GM12878 (cell line): Measurements from ENCODE around the gene CALD1. TPM values are rescaled to one million over a fixed set of nuclear protein-coding genes. Genes with fewer than 3 reads are reported as not detected.

Source experiments
- ATAC-seq: fragments of 200-7000 bp; cut with Tn5 transposase; 3 replicates; pipeline ENCODE4 v1.9.1; 2020; ENCODE audit warnings: mild to moderate bottlenecking, moderate library complexity
- BruUV-seq: library from RNA; stranded (reverse); fragments of 400-500 nt; replicated peaks from 2 replicates; lab custom pipeline; 2021; lab: Mats Ljungman, UMichigan
- CTCF ChIA-PET: fragments of 300-600 bp; sonication (Branson Sonifier 250); formaldehyde crosslinking; extraction: SDS; loops from one replicate; lab custom pipeline; 2021; ENCODE audit warnings: inconsistent platforms; lab: Yijun Ruan, JAX
- POLR2A ChIA-PET: fragments of 350-600 bp; formaldehyde crosslinking; extraction: SDS; loops from one replicate; lab custom pipeline; 2021; ENCODE audit warnings: inconsistent platforms; lab: Charles Lee
- RAD21 ChIA-PET: fragments of 300-600 bp; sonication (Branson Sonifier 250); formaldehyde crosslinking; loops from one replicate; lab custom pipeline; 2023; ENCODE audit warnings: antibody characterized with exemption; ENCODE audit not compliant: unreplicated experiment; lab: Charles Lee
- SMC1A ChIA-PET: fragments of 300-600 bp; sonication (Branson Sonifier 250); formaldehyde crosslinking; loops from one replicate; lab custom pipeline; 2023; ENCODE audit not compliant: unreplicated experiment, uncharacterized antibody; lab: Charles Lee
- DNase-seq: peaks from one replicate; pipeline ENCODE4 v3.0.0-alpha.2; 2011; ENCODE audit warnings: low read depth, low spot score
- FAIRE-seq: peaks from 3 replicates; lab custom pipeline; 2011; peaks lifted over from hg19 to GRCh38; lab: Jason Lieb, UNC
- H2AFZ ChIP-seq: 2 replicates; pipeline ENCODE4 v1.6.0; 2011; ENCODE audit warnings: low read depth, low read length, control low read depth; ENCODE audit not compliant: control insufficient read depth
- H3K27ac ChIP-seq: 2 replicates; pipeline ENCODE4 v1.5.1; 2011; ENCODE audit warnings: control low read depth; ENCODE audit not compliant: control insufficient read depth, insufficient read depth
- H3K27me3 ChIP-seq, 2 experiments: replicated peaks in 1 of 2; 2 replicates each; pipeline versions ENCODE4 v1.6.0 to v1.6.1; 2011; ENCODE audit warnings: low read length in 1 of 2; ENCODE audit not compliant: control insufficient read depth in 2 of 2, insufficient read depth in 2 of 2
- H3K36me3 ChIP-seq, 2 experiments: 2 replicates each; pipeline ENCODE4 v1.5.1; 2011; ENCODE audit warnings: low read length in 1 of 2; ENCODE audit not compliant: control insufficient read depth in 2 of 2, insufficient read depth in 2 of 2
- H3K4me1 ChIP-seq: 2 replicates; pipeline ENCODE4 v1.6.1; 2011; ENCODE audit warnings: mild to moderate bottlenecking, low read length, moderate library complexity, mixed read lengths; ENCODE audit not compliant: control insufficient read depth, insufficient read depth
- H3K4me2 ChIP-seq: 2 replicates; pipeline ENCODE4 v1.6.0; 2011; ENCODE audit warnings: control low read depth; ENCODE audit not compliant: control insufficient read depth, insufficient read depth
- H3K4me3 ChIP-seq: fragments of 200-600 bp; sonication (generic); 2 replicates; pipeline ENCODE4 v1.5.1; 2016
- H3K79me2 ChIP-seq: 2 replicates; pipeline ENCODE4 v1.6.0; 2011; ENCODE audit warnings: low read length; ENCODE audit not compliant: control insufficient read depth, insufficient read depth
- H3K9ac ChIP-seq: 2 replicates; pipeline ENCODE4 v1.8.0; 2011; ENCODE audit warnings: low read length, control low read depth, mixed read lengths; ENCODE audit not compliant: control insufficient read depth, insufficient read depth
- H3K9me3 ChIP-seq: replicated peaks from 3 replicates; pipeline ENCODE4 v1.5.1; 2011; ENCODE audit warnings: mild to moderate bottlenecking, low read length; ENCODE audit not compliant: control insufficient read depth, insufficient read depth
- H4K20me1 ChIP-seq: 2 replicates; pipeline ENCODE4 v1.6.0; 2011; ENCODE audit not compliant: control insufficient read depth, insufficient read depth
- KDM1A ChIP-seq: fragments of 200-600 bp; sonication (generic); IDR thresholded peaks from 2 replicates; pipeline ENCODE4 v1.6.1; 2016; ENCODE audit warnings: borderline replicate concordance
- MTA2 ChIP-seq: fragments of 450-650 bp; IDR thresholded peaks from 2 replicates; pipeline ENCODE4 v1.6.1; 2016; ENCODE audit warnings: low read depth, mild to moderate bottlenecking, moderate library complexity
- NFIC ChIP-seq: IDR thresholded peaks from 2 replicates; pipeline ENCODE4 v1.6.1; 2012; ENCODE audit warnings: low read depth, mild to moderate bottlenecking, inconsistent platforms, low read length, moderate library complexity
- ZBED1 ChIP-seq: IDR thresholded peaks from 2 replicates; pipeline ENCODE4 v1.6.1; 2016; ENCODE audit warnings: borderline replicate concordance
- ZBTB40 ChIP-seq: fragments of 450-650 bp; IDR thresholded peaks from 2 replicates; pipeline ENCODE4 v1.6.1; 2016; ENCODE audit warnings: mild to moderate bottlenecking, moderate library complexity, borderline replicate concordance
- ZNF207 ChIP-seq: fragments of 450-650 bp; IDR thresholded peaks from 2 replicates; pipeline ENCODE4 v1.6.1; 2014; ENCODE audit warnings: antibody characterized with exemption, mild to moderate bottlenecking, borderline replicate concordance
- ZNF384 ChIP-seq: IDR thresholded peaks from 2 replicates; pipeline ENCODE4 v1.6.1; 2012; ENCODE audit warnings: low read depth, mild to moderate bottlenecking, low read length, improper control_type of control experiment, borderline replicate concordance
- WGBS: methylation state at CpG from one replicate; pipeline ENCODE4 v1.1.6; 2016; ENCODE audit warnings: low lambda C conversion rate; ENCODE audit not compliant: insufficient replicate concordance, insufficient coverage; ENCODE audit errors: missing lambda C conversion rate; 5-methylcytosine and 5-hydroxymethylcytosine counted together
- in situ Hi-C: fragments of 300-500 bp; cut with MboI; formaldehyde crosslinking; loops from 9 replicates; pipeline ENCODE4 v1.14.3; 2018; ENCODE audit warnings: mixed read lengths
- intact Hi-C: fragments of 100-400 bp; cut with micrococcal nuclease; formaldehyde crosslinking; loops from one replicate; pipeline ENCODE4 v1.14.2; 2022; ENCODE audit not compliant: unreplicated experiment
- polyA plus RNA-seq, 11 experiments: library from polyadenylated mRNA; depleted of rRNA in 4 of 11; unstranded in 6 of 11; stranded (reverse) in 5 of 11; fragments of >200 nt; fragmentation: Nextera tagmentation in 4 of 11; fragmentation: Illumina TruSeq in 1 of 11; extraction: Ambion mirVana in 4 of 11; extraction: Trizol in 1 of 11; gene quantifications; 1 replicate in 1 of 11; 2 replicates in 10 of 11; pipeline versions ENCODE4 v1.2.1 to v1.2.3, GENCODE V29; 2011 to 2016; ENCODE audit warnings: inconsistent platforms in 2 of 11, missing spikeins in 2 of 11, low read depth in 1 of 11
- total RNA-seq, 4 experiments: library from RNA; depleted of rRNA in 3 of 4; stranded (reverse); fragments of >200 nt in 3 of 4; fragmentation: Illumina TruSeq in 1 of 4; extraction: Trizol in 1 of 4; gene quantifications; 2 replicates each; pipeline versions ENCODE4 v1.2.1 to v1.2.3, GENCODE V29; 2013 to 2021
- TF ChIP-seq, protein P1 (sequence below): fragments of 450-650 bp; IDR thresholded peaks from 2 replicates; pipeline ENCODE4 v1.6.1; 2017; ENCODE audit warnings: borderline replicate concordance
- TF ChIP-seq, protein P2 (sequence below): IDR thresholded peaks from 2 replicates; pipeline ENCODE4 v1.6.1; 2011; ENCODE audit warnings: borderline replicate concordance, low read depth, mild to moderate bottlenecking, moderate library complexity, mixed read lengths, low read length; ENCODE audit not compliant: insufficient read depth; ENCODE audit errors: extremely low read length

Gene CALD1
- total and polyA plus RNA-seq, 10 of the 15 experiments (the other 5 are each of a cell fraction or from before 2014, with no cell fraction given) = 0.03 to 1.3 (median 0.22) TPM

DNA sequence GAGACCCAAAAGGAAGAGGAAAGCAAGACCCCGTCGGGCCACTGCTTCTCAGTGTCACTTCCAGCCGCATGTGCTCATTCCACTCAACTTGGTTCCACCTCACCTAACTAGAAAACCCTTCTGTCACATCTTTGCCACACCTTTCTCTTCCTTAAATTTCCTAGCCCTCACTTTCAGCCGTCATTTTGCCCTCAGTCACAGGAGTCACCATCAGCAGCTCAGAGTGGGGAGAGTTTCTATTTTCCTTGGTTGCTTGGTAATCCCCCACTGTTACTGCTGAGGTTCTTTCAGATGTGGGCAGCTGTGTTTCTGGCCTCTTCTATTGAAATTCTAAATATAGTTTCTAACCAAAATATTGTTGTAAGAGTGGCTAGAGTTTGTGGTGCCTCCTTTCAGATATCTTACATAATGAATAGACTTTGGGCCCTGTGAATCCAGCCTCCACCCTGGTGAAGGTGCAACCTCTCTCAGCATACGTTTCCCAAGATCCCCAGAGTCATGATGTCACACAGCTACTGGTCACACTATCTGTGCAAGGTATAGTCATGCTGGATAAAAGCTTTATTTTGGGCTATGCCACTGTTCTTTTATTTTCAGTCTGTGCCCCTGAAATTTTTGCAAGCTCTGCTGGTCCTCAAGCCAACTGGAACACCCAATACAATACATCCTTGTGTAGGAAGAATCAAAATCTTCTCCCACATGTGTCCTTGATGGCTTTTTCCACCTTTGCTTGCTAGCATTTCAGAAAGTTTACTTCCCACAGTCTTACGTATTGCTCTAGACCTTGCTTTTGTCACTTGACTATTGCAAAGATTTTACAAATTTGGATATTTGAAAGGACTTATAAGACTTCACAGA, 216.0 kb downstream of the CALD1 start:
- no peaks in the 10 kb centered on the region for H3K27me3 ChIP-seq
- ChIA-PET POLR2A (interaction anchor here (0.7 to 3.6 kb wide), 11 partner anchors 9 to 214 kb away, joined by 3 to 38 read pairs (median 7); partner anchors contain the start of genes AGBL3, CYREN and TMEM140), CTCF (interaction anchor here (0.8 to 12.7 kb wide), 13 partner anchors 8 to 278 kb away, joined by 3 to 157 read pairs (median 4); partner anchors contain the start of genes AGBL3, CYREN and TMEM140), RAD21 (interaction anchor here (0.5 to 6.3 kb wide), 18 partner anchors 9 to 362 kb away, joined by 3 to 120 read pairs (median 8); partner anchors contain the start of genes AGBL3, CYREN, TMEM140 and WDR91), SMC1A (interaction anchor here (0.6 to 15.4 kb wide), 24 partner anchors 9 to 560 kb away, joined by 3 to 293 read pairs (median 3); partner anchors contain the start of genes AGBL3, CYREN, TMEM140 and WDR91)
- DNase-seq (peak; percentile 87), ATAC-seq (peak; percentile 60), FAIRE-seq (peak; percentile 23)
- in situ Hi-C loops (loop anchor here (10.0 to 25.0 kb wide), 2 partner anchors 559 to 967 kb away; partner anchors contain the start of gene NUP205), intact Hi-C loops (loop anchor here (1.0 to 5.0 kb wide), 4 partner anchors 9 to 512 kb away; partner anchors contain the start of genes AGBL3 and TMEM140)
- H3K4me3 ChIP-seq = peak overlapping the region; percentile 31; the same call in 1 of the 2 replicates
- H4K20me1 ChIP-seq = no peaks in the 10 kb centered on the region
- no TSS peak for BruUV-seq
- H3K27ac ChIP-seq = peak overlapping the region; percentile 99
- 34% methylated on average over 6 of the region's 6 CpGs for WGBS
- peak overlapping the region; percentile 67 for H3K4me2 ChIP-seq
- H3K9me3 ChIP-seq = no peaks in the 10 kb centered on the region; the same call in 2 of the 3 replicates
- H3K79me2 ChIP-seq = peaks cover 24% of the 10 kb centered on the region
- peaks cover 2 to 7% of the 10 kb centered on the region in 2 experiments; a peak in 2 of 4 replicates for H3K36me3 ChIP-seq
- peak overlapping the region; percentile 40 for H3K9ac ChIP-seq
- H2AFZ ChIP-seq = peak overlapping the region; percentile 34; the same call in 1 of the 2 replicates
- peaks cover 58% of the 10 kb centered on the region for H3K4me1 ChIP-seq
- TF ChIP-seq, protein P1, sequence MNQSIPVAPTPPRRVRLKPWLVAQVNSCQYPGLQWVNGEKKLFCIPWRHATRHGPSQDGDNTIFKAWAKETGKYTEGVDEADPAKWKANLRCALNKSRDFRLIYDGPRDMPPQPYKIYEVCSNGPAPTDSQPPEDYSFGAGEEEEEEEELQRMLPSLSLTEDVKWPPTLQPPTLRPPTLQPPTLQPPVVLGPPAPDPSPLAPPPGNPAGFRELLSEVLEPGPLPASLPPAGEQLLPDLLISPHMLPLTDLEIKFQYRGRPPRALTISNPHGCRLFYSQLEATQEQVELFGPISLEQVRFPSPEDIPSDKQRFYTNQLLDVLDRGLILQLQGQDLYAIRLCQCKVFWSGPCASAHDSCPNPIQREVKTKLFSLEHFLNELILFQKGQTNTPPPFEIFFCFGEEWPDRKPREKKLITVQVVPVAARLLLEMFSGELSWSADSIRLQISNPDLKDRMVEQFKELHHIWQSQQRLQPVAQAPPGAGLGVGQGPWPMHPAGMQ = no peak; the same call in 1 of the 2 replicates
- TF ChIP-seq ZNF384 (no peak), ZBTB40 (peak; percentile 45; the same call in 1 of the 2 replicates), MTA2 (peak; percentile 85), KDM1A (no peak), ZNF207 (no peak; the same call in 1 of the 2 replicates), NFIC (peak; percentile 85; the same call in 1 of the 2 replicates), ZBED1 (peak; percentile 36; the same call in 1 of the 2 replicates)
- TF ChIP-seq, protein P2, sequence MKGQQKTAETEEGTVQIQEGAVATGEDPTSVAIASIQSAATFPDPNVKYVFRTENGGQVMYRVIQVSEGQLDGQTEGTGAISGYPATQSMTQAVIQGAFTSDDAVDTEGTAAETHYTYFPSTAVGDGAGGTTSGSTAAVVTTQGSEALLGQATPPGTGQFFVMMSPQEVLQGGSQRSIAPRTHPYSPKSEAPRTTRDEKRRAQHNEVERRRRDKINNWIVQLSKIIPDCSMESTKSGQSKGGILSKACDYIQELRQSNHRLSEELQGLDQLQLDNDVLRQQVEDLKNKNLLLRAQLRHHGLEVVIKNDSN = no peak
